H1 (cell line): ENCODE results near the gene DPYD. TPM values are rescaled to one million over a fixed set of nuclear protein-coding genes. Genes with fewer than 3 reads are reported as not detected.

Source experiments
- CTCF ChIA-PET: fragments of 300-600 bp; sonication (Branson Sonifier 250); formaldehyde crosslinking; loops from one replicate; lab custom pipeline; 2021; ENCODE audit not compliant: partially characterized antibody; lab: Charles Lee
- POLR2A ChIA-PET: fragments of 300-600 bp; sonication (Branson Sonifier 250); formaldehyde crosslinking; loops from one replicate; lab custom pipeline; 2021; ENCODE audit warnings: inconsistent platforms; ENCODE audit not compliant: partially characterized antibody; lab: Charles Lee
- DNase-seq, 2 experiments: peaks; one replicate each; pipeline versions ENCODE4 v3.0.0 to v3.0.0-alpha.2; 2010 to 2022; ENCODE audit warnings: low spot score in 2 of 2, low read depth in 1 of 2, mixed read lengths in 1 of 2
- FAIRE-seq: peaks from 2 replicates; lab custom pipeline; 2011; peaks lifted over from hg19 to GRCh38; lab: Jason Lieb, UNC
- H2AFZ ChIP-seq: 2 replicates; pipeline ENCODE4 v1.8.1; 2012; ENCODE audit warnings: low read length, inconsistent platforms
- H2AK5ac ChIP-seq: 2 replicates; pipeline ENCODE4 v1.6.1; 2013; ENCODE audit warnings: low read depth, low read length
- H2BK120ac ChIP-seq: replicated peaks from 2 replicates; pipeline ENCODE3; 2013; ENCODE audit warnings: low read depth, low read length, inconsistent platforms
- H2BK12ac ChIP-seq: 2 replicates; pipeline ENCODE4 v1.6.1; 2013; ENCODE audit warnings: low read depth, low read length
- H2BK15ac ChIP-seq: 2 replicates; pipeline ENCODE4 v1.6.1; 2013; ENCODE audit warnings: low read length
- H2BK20ac ChIP-seq: 2 replicates; pipeline ENCODE4 v1.6.1; 2013; ENCODE audit warnings: low read length
- H2BK5ac ChIP-seq: 2 replicates; pipeline ENCODE4 v1.6.1; 2013; ENCODE audit warnings: low read depth, low read length
- H3K14ac ChIP-seq: 2 replicates; pipeline ENCODE4 v1.6.1; 2013; ENCODE audit warnings: inconsistent platforms; ENCODE audit not compliant: insufficient read length
- H3K18ac ChIP-seq: 2 replicates; pipeline ENCODE4 v1.6.1; 2013; ENCODE audit warnings: low read length; ENCODE audit errors: extremely low read depth
- H3K23ac ChIP-seq: 2 replicates; pipeline ENCODE4 v1.6.1; 2013; ENCODE audit warnings: inconsistent platforms; ENCODE audit not compliant: insufficient read length
- H3K23me2 ChIP-seq: 2 replicates; pipeline ENCODE4 v1.6.1; 2013; ENCODE audit warnings: low read depth, low read length
- H3K27ac ChIP-seq: 2 replicates; pipeline ENCODE4 v1.6.1; 2011; ENCODE audit warnings: low read depth, low read length, inconsistent platforms
- H3K27me3 ChIP-seq, 4 experiments: replicated peaks in 1 of 4; 1 replicate in 1 of 4; 2 replicates in 3 of 4; pipeline versions ENCODE4 v1.6.1 to v1.8.1; 2011 to 2013; ENCODE audit warnings: low read length in 3 of 4, mild to moderate bottlenecking in 3 of 4, inconsistent platforms in 2 of 4, mixed read lengths in 2 of 4, moderate library complexity in 1 of 4; ENCODE audit not compliant: control insufficient read depth in 3 of 4, insufficient read depth in 3 of 4; ENCODE audit errors: extremely low read depth in 1 of 4
- H3K36me3 ChIP-seq, 4 experiments: 2 replicates each; pipeline versions ENCODE4 v1.6.1 to v1.8.1; 2011 to 2013; ENCODE audit warnings: mild to moderate bottlenecking in 4 of 4, low read length in 3 of 4, moderate library complexity in 2 of 4, control low read depth in 1 of 4, inconsistent platforms in 1 of 4; ENCODE audit not compliant: insufficient read depth in 4 of 4, control insufficient read depth in 2 of 4
- H3K4ac ChIP-seq: replicated peaks from 2 replicates; pipeline ENCODE3; 2013; ENCODE audit warnings: low read length, low read depth, mixed read lengths, inconsistent platforms; ENCODE audit not compliant: insufficient read length
- H3K4me1 ChIP-seq, 4 experiments: replicated peaks in 1 of 4; 1 replicate in 1 of 4; 2 replicates in 3 of 4; pipeline versions ENCODE4 v1.6.1 to v1.8.1; 2011 to 2013; ENCODE audit warnings: low read length in 3 of 4, inconsistent platforms in 2 of 4, mixed read lengths in 1 of 4; ENCODE audit not compliant: insufficient read depth in 4 of 4, control insufficient read depth in 3 of 4
- H3K4me2 ChIP-seq, 2 experiments: 2 replicates each; pipeline versions ENCODE4 v1.6.1 to v1.8.1; 2011 to 2013; ENCODE audit warnings: low read depth in 2 of 2, low read length in 2 of 2, control low read depth in 1 of 2, inconsistent platforms in 1 of 2, mild to moderate bottlenecking in 1 of 2; ENCODE audit not compliant: insufficient read depth in 1 of 2
- H3K4me3 ChIP-seq, 4 experiments: fragments of 200-600, 300-600 bp in 1 of 4; sonication (generic), shearing (Covaris generic), sonication (Bioruptor Twin) in 1 of 4; 2 replicates each; pipeline versions ENCODE4 v1.5.1 to v1.8.1; 2011 to 2016; ENCODE audit warnings: low read length in 4 of 4, low read depth in 3 of 4, control low read depth in 2 of 4, inconsistent platforms in 2 of 4, mild to moderate bottlenecking in 2 of 4, mixed read lengths in 1 of 4, moderate library complexity in 1 of 4; ENCODE audit not compliant: insufficient read depth in 2 of 4; ENCODE audit errors: extremely low read depth in 1 of 4
- H3K56ac ChIP-seq: replicated peaks from 2 replicates; pipeline ENCODE3; 2013; ENCODE audit warnings: low read depth, mild to moderate bottlenecking, mixed read lengths, low read length, inconsistent platforms; ENCODE audit not compliant: insufficient read length
- H3K79me1 ChIP-seq: 2 replicates; pipeline ENCODE4 v1.6.1; 2013; ENCODE audit warnings: low read depth, low read length, control low read depth
- H3K79me2 ChIP-seq, 2 experiments: 2 replicates each; pipeline versions ENCODE4 v1.6.1 to v1.8.1; 2012 to 2013; ENCODE audit warnings: low read length in 2 of 2, mild to moderate bottlenecking in 2 of 2, inconsistent platforms in 1 of 2; ENCODE audit not compliant: insufficient read depth in 2 of 2, control insufficient read depth in 1 of 2
- H3K9ac ChIP-seq, 4 experiments: replicated peaks in 1 of 4; 1 replicate in 1 of 4; 2 replicates in 3 of 4; pipeline versions ENCODE4 v1.6.1 to v1.8.1; 2011 to 2013; ENCODE audit warnings: low read depth in 3 of 4, low read length in 3 of 4, control low read depth in 2 of 4, mild to moderate bottlenecking in 2 of 4, moderate library complexity in 2 of 4, inconsistent platforms in 1 of 4; ENCODE audit errors: extremely low read depth in 1 of 4
- H3K9me3 ChIP-seq, 2 experiments: 2 replicates each; pipeline versions ENCODE4 v1.6.1 to v1.8.1; 2012 to 2013; ENCODE audit warnings: mild to moderate bottlenecking in 2 of 2, moderate library complexity in 2 of 2, control low read depth in 1 of 2, inconsistent platforms in 1 of 2, low read depth in 1 of 2, low read length in 1 of 2, mixed read lengths in 1 of 2; ENCODE audit not compliant: insufficient read depth in 2 of 2
- H4K20me1 ChIP-seq, 2 experiments: replicated peaks in 1 of 2; 2 replicates each; pipeline versions ENCODE3 to v1.8.1; 2011 to 2013; ENCODE audit warnings: inconsistent platforms in 2 of 2, low read length in 2 of 2, mild to moderate bottlenecking in 1 of 2; ENCODE audit not compliant: insufficient read depth in 2 of 2, control insufficient read depth in 1 of 2
- H4K5ac ChIP-seq: 2 replicates; pipeline ENCODE4 v1.6.1; 2013; ENCODE audit warnings: low read length, low read depth, mixed read lengths, inconsistent platforms; ENCODE audit not compliant: insufficient read length
- H4K8ac ChIP-seq: 2 replicates; pipeline ENCODE4 v1.8.0; 2013; ENCODE audit warnings: mild to moderate bottlenecking, moderate library complexity, low read length, inconsistent platforms; ENCODE audit not compliant: insufficient read depth; ENCODE audit errors: extremely low read depth
- H4K91ac ChIP-seq: replicated peaks from 2 replicates; pipeline ENCODE3; 2013; ENCODE audit warnings: low read length, mixed read lengths, inconsistent platforms; ENCODE audit not compliant: insufficient read length
- BCL11A ChIP-seq, 2 experiments: IDR thresholded peaks; one replicate each; pipeline ENCODE4 v1.6.1; 2011; ENCODE audit warnings: low read depth in 2 of 2, low read length in 2 of 2, mild to moderate bottlenecking in 2 of 2
- E2F6 ChIP-seq: IDR thresholded peaks from 2 replicates; pipeline ENCODE4 v1.6.1; 2012; ENCODE audit warnings: inconsistent platforms
- EGR1 ChIP-seq: IDR thresholded peaks from 2 replicates; pipeline ENCODE4 v1.6.1; 2011; ENCODE audit warnings: low read depth, low read length, borderline replicate concordance
- GTF2F1 ChIP-seq: IDR thresholded peaks from 2 replicates; pipeline ENCODE4 v1.6.1; 2012; ENCODE audit warnings: low read depth, low read length, improper control_type of control experiment, borderline replicate concordance
- WGBS, 2 experiments: shearing (Covaris generic) in 1 of 2; methylation state at CpG; one replicate each; pipeline versions ENCODE4 v1.1.6 to v1.1.7; 2013 to 2015; ENCODE audit warnings: low lambda C conversion rate in 2 of 2, mixed read lengths in 2 of 2, inconsistent platforms in 1 of 2, low coverage in 1 of 2, missing lambda C conversion rate in 1 of 2; ENCODE audit not compliant: insufficient replicate concordance in 2 of 2, insufficient coverage in 1 of 2, insufficient read length in 1 of 2; ENCODE audit errors: extremely low coverage in 1 of 2, missing lambda C conversion rate in 1 of 2; 5-methylcytosine and 5-hydroxymethylcytosine counted together
- polyA plus RNA-seq, 7 experiments: library from polyadenylated mRNA; depleted of rRNA in 3 of 7; stranded (reverse) in 5 of 7; unstranded in 2 of 7; fragments of >200 nt in 5 of 7; fragments of 200-250 nt in 2 of 7; gene quantifications; 1 replicate in 5 of 7; 2 replicates in 1 of 7; 4 replicates in 1 of 7; pipeline versions ENCODE4 v1.2.1 to v1.2.3, GENCODE V29; 2011 to 2013; ENCODE audit warnings: missing spikeins in 2 of 7, mixed read lengths in 2 of 7
- total RNA-seq: library from RNA; stranded (reverse); fragmentation: NEBNext Ultra II Directional; extraction: Animal tissue kit (Norgen Biotek cat#: 25700); gene quantifications from 2 replicates; pipeline ENCODE4 v1.2.1, GENCODE V29; 2021

The DPYD gene
- total and polyA plus RNA-seq, 2 of the 8 experiments (the other 6 are each of a cell fraction or from before 2014, with no cell fraction given): 0.29 to 0.73 TPM

- no peak for DNase-seq
Observed at GRCh38 chr1:97654876-97655585, 265.8 kb downstream of the DPYD start.

More at GRCh38 chr1:97654876-97655585, 265.8 kb downstream of the DPYD start:
- no peak overlapping the region for H2BK120ac ChIP-seq
- no peak for FAIRE-seq
- H2BK12ac ChIP-seq: no peak overlapping the region
- no peak overlapping the region for H2BK15ac ChIP-seq
- no peak overlapping the region for H3K4me2 ChIP-seq
- 92% methylated on average over 3 of the region's 3 CpGs; no CpG with 5 or more reads in 1 of the 2 experiments for WGBS, 2 experiments
- H3K36me3 ChIP-seq: no peaks in the 10 kb centered on the region
- H3K4me3 ChIP-seq: no peak overlapping the region
- POLR2A ChIA-PET: no interaction called here
- no peaks in the 10 kb centered on the region for H3K23me2 ChIP-seq
- no peaks in the 10 kb centered on the region for H3K4me1 ChIP-seq
- no peak overlapping the region for H4K8ac ChIP-seq
- no peak overlapping the region for H3K9ac ChIP-seq
- no peak overlapping the region for H2AK5ac ChIP-seq
- H3K9me3 ChIP-seq: no peaks in the 10 kb centered on the region
- H3K14ac ChIP-seq: no peak overlapping the region
- H4K20me1 ChIP-seq: no peaks in the 10 kb centered on the region
- TF ChIP-seq EGR1: no peak
- no peak for TF ChIP-seq BCL11A (IDR thresholded peaks at IDR 0.05; ENCODE audit: low read depth in 2 of 2, low read length in 2 of 2)
- no peak for TF ChIP-seq E2F6
- TF ChIP-seq GTF2F1: no peak
- TF ChIP-seq, all 59 proteins: peak for 0
- H2BK5ac ChIP-seq: no peak overlapping the region
- no peak overlapping the region for H3K56ac ChIP-seq
- no peak overlapping the region for H3K4ac ChIP-seq
- H2BK20ac ChIP-seq: no peak overlapping the region
- no peak overlapping the region for H4K91ac ChIP-seq
- no peak overlapping the region for H3K27ac ChIP-seq
- CTCF ChIA-PET: no interaction called here
- no peaks in the 10 kb centered on the region for H3K79me2 ChIP-seq
- H3K23ac ChIP-seq: no peak overlapping the region
- H2AFZ ChIP-seq: no peak overlapping the region
- no peak overlapping the region for H4K5ac ChIP-seq
- H3K27me3 ChIP-seq: no peaks in the 10 kb centered on the region
- no peak overlapping the region for H3K18ac ChIP-seq
- H3K79me1 ChIP-seq: no peaks in the 10 kb centered on the region
